Measurements from ENCODE around the gene ALDOC. TPM values are rescaled to one million over a fixed set of nuclear protein-coding genes. Genes with fewer than 3 reads are reported as not detected.

The ALDOC gene
- total RNA-seq, 1 donor from 2014 or later, result 24.8 TPM

DNA sequence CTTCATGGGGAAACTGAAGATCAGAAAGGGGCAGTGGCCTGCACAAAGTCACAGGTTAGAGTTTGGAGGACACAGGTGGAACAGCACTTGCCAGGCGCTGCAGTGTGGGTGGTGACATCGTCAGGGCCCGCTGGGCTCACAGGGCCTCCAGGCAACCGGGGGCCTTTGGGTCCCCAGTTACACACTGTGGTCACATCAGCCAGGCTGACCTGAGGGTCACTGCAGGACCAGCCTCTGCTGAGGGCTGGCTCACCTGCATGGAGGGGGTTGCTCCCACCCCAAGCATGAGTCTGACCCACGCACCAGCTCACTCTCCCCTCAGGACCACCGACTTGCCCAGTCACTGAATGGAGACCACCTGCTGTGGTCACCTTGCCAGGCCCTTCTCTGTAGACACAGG, 53.5 kb downstream of the ALDOC start:
- H3K27me3 ChIP-seq, result no peaks in the 10 kb centered on the region
- no peaks in the 10 kb centered on the region for H3K36me3 ChIP-seq
- H3K27ac ChIP-seq, result no peak overlapping the region
- no peaks in the 10 kb centered on the region for H3K9me3 ChIP-seq
- intact Hi-C loops (cut with DNase I), result no loop called here
- H3K4me3 ChIP-seq, result no peak overlapping the region
- TF ChIP-seq, protein P1, sequence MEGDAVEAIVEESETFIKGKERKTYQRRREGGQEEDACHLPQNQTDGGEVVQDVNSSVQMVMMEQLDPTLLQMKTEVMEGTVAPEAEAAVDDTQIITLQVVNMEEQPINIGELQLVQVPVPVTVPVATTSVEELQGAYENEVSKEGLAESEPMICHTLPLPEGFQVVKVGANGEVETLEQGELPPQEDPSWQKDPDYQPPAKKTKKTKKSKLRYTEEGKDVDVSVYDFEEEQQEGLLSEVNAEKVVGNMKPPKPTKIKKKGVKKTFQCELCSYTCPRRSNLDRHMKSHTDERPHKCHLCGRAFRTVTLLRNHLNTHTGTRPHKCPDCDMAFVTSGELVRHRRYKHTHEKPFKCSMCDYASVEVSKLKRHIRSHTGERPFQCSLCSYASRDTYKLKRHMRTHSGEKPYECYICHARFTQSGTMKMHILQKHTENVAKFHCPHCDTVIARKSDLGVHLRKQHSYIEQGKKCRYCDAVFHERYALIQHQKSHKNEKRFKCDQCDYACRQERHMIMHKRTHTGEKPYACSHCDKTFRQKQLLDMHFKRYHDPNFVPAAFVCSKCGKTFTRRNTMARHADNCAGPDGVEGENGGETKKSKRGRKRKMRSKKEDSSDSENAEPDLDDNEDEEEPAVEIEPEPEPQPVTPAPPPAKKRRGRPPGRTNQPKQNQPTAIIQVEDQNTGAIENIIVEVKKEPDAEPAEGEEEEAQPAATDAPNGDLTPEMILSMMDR (IDR thresholded peaks at IDR 0.05), result no peak
- DNase-seq (ENCODE audit: low spot score in 2 of 2), result no peak
- peaks cover 0 to 10% of the 10 kb centered on the region in 2 donors for H3K4me1 ChIP-seq

Other genes starting within 250 kb of the ALDOC start
- gene IFT20, start 241.4 kb downstream of the ALDOC start, total RNA-seq, result 13.6 TPM
- 66.4 TPM for gene TNFAIP1, start 241.1 kb downstream of the ALDOC start, total RNA-seq
- 82.2 TPM for gene POLDIP2, start 219.4 kb downstream of the ALDOC start, total RNA-seq
- gene SEBOX, start 211.7 kb downstream of the ALDOC start, total RNA-seq, result not detected
- gene VTN, start 206.6 kb downstream of the ALDOC start, total RNA-seq, result 7.5 TPM
- gene SARM1, start 205.2 kb downstream of the ALDOC start, total RNA-seq, result 121 TPM
- 9.7 TPM for gene SLC46A1, start 170.7 kb downstream of the ALDOC start, total RNA-seq
- not detected for gene SLC13A2, start 103.3 kb downstream of the ALDOC start, total RNA-seq
- gene FOXN1, start 70.5 kb downstream of the ALDOC start, total RNA-seq, result not detected
- gene UNC119, start 24.3 kb downstream of the ALDOC start, total RNA-seq, result 33.8 TPM
- gene PIGS, start 5.4 kb downstream of the ALDOC start, total RNA-seq, result 44.6 TPM
- gene SPAG5, start 22.1 kb upstream of the ALDOC start, total RNA-seq, result 1.6 TPM
- gene RSKR, start 37.3 kb upstream of the ALDOC start, total RNA-seq, result 0.32 TPM
- 104 TPM for gene BLTP2, start 68.3 kb upstream of the ALDOC start, total RNA-seq
- 51.9 TPM for gene SDF2, start 85.0 kb upstream of the ALDOC start, total RNA-seq
- gene SUPT6H, start 85.3 kb upstream of the ALDOC start, total RNA-seq, result 43.7 TPM
- gene PROCA1, start 135.0 kb upstream of the ALDOC start, total RNA-seq, result 1.6 TPM
- 172 TPM for gene RAB34, start 141.0 kb upstream of the ALDOC start, total RNA-seq
- gene RPL23A, start 143.1 kb upstream of the ALDOC start, total RNA-seq, result 491 TPM
- gene TLCD1, start 149.3 kb upstream of the ALDOC start, total RNA-seq, result not detected
- gene NEK8, start 151.9 kb upstream of the ALDOC start, total RNA-seq, result 3.2 TPM
- 53.2 TPM for gene TRAF4, start 167.1 kb upstream of the ALDOC start, total RNA-seq

Data from ascending aorta (tissue), 2 donors.